ENCODE data around the gene UNC13C. TPM values are rescaled to one million over a fixed set of nuclear protein-coding genes. Genes with fewer than 3 reads are reported as not detected.

UNC13C gene
- polyA plus RNA-seq, 1 experiment: not detected

- POLR2A ChIA-PET: no interaction called here
- Histone ChIP-seq H3K36me3 (ENCODE audit: control insufficient read depth, insufficient read depth, low read length) (no peaks in the 10 kb centered on the region), H3K4me3 (ENCODE audit: low read depth, low read length) (no peak overlapping the region), H3K27me3 (ENCODE audit: control insufficient read depth, insufficient read depth, low read length) (no peaks in the 10 kb centered on the region)
- no peak for DNase-seq (ENCODE audit: low read depth)
- CTCF ChIA-PET: interaction anchor here (0.8 kb wide), 1 partner anchor 102 kb away, joined by 3 read pairs; no protein-coding TSS in a partner anchor
- no peak for TF ChIP-seq CTCF (IDR thresholded peaks at IDR 0.05; ENCODE audit: insufficient read depth, low read depth, low read length)
These were observed 105.8 kb downstream of the UNC13C start for GRCh38 chr15:54083991-54084390.

- Histone ChIP-seq H3K4me3 (ENCODE audit: low read depth, low read length) (no peak overlapping the region), H3K36me3 (ENCODE audit: control insufficient read depth, insufficient read depth, low read length) (no peaks in the 10 kb centered on the region), H3K27me3 (ENCODE audit: control insufficient read depth, insufficient read depth, low read length) (no peaks in the 10 kb centered on the region)
- CTCF ChIA-PET: no interaction called here
- DNase-seq (ENCODE audit: low read depth): no peak
- POLR2A ChIA-PET: no interaction called here
- no peak for TF ChIP-seq CTCF (IDR thresholded peaks at IDR 0.05; ENCODE audit: insufficient read depth, low read depth, low read length)
These were observed 110.6 kb downstream of the UNC13C start for GRCh38 chr15:54088837-54089236.

GRCh38 chr15:54089776-54090175 lies 111.5 kb downstream of the UNC13C start:
- CTCF ChIA-PET: no interaction called here
- no peak for TF ChIP-seq CTCF (IDR thresholded peaks at IDR 0.05; ENCODE audit: insufficient read depth, low read depth, low read length)

GRCh38 chr15:54091651-54092050 lies 113.4 kb downstream of the UNC13C start:
- ChIA-PET POLR2A (no interaction called here), CTCF (no interaction called here)
- Histone ChIP-seq H3K27me3 (ENCODE audit: control insufficient read depth, insufficient read depth, low read length) (no peaks in the 10 kb centered on the region), H3K36me3 (ENCODE audit: control insufficient read depth, insufficient read depth, low read length) (no peaks in the 10 kb centered on the region), H3K4me3 (ENCODE audit: low read depth, low read length) (no peak overlapping the region)
- no peak for TF ChIP-seq CTCF (IDR thresholded peaks at IDR 0.05; ENCODE audit: insufficient read depth, low read depth, low read length)
- DNase-seq (ENCODE audit: low read depth): no peak

More at GRCh38 chr15:54089776-54090175, 111.5 kb downstream of the UNC13C start:
- POLR2A ChIA-PET: no interaction called here
- H3K27me3 ChIP-seq (ENCODE audit: control insufficient read depth, insufficient read depth, low read length): no peaks in the 10 kb centered on the region
- H3K36me3 ChIP-seq (ENCODE audit: control insufficient read depth, insufficient read depth, low read length): no peaks in the 10 kb centered on the region
- no peak overlapping the region for H3K4me3 ChIP-seq (ENCODE audit: low read depth, low read length)
- DNase-seq (ENCODE audit: low read depth): no peak

- Histone ChIP-seq H3K36me3 (ENCODE audit: control insufficient read depth, insufficient read depth, low read length) (no peaks in the 10 kb centered on the region), H3K27me3 (ENCODE audit: control insufficient read depth, insufficient read depth, low read length) (no peaks in the 10 kb centered on the region), H3K4me3 (ENCODE audit: low read depth, low read length) (no peak overlapping the region)
- no peak for DNase-seq (ENCODE audit: low read depth)
- CTCF ChIA-PET: no interaction called here
- no peak for TF ChIP-seq CTCF (IDR thresholded peaks at IDR 0.05; ENCODE audit: insufficient read depth, low read depth, low read length)
- POLR2A ChIA-PET: no interaction called here
These were observed 116.4 kb downstream of the UNC13C start for GRCh38 chr15:54094661-54095060.

All from BJ (cell line).